Measurements from ENCODE around the gene PADI1. TPM values are rescaled to one million over a fixed set of nuclear protein-coding genes. Genes with fewer than 3 reads are reported as not detected.

PADI1 gene
- total and polyA plus RNA-seq, 7 donors = not detected

DNA sequence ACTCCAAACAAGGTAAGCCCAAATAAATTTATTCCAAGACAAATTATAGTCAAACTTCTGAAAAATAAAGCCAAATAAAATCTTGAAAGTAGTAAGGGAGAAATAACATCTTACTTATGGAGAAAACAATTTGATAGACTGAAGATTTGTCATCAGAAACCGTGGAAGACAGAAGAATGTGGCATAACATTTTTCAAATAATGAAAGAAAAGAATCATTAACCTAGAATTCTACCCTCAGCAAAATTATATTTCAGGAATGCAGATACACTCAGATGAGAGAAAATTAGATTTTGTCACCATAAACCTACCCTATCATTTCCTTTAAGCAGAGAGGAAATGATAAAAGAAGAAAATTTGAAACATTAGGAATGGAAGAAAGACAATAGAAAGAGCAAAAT lies 27.3 kb upstream of the PADI1 start:
- 41 to 49% (median 45%) methylated on average over 1 of the region's 1 CpG for WGBS, 3 donors
- DNase-seq (no peak), ATAC-seq (no peak)
- H3K27me3 ChIP-seq (ENCODE audit: insufficient read depth in 3 of 3, low read length in 2 of 3) = peaks cover 0 to 15% (median 0%) of the 10 kb centered on the region in 3 donors
- intact Hi-C loops (cut with DNase I) = no loop called here
- no peak overlapping the region for H3K4me3 ChIP-seq
- H3K9me3 ChIP-seq = no peaks in the 10 kb centered on the region
- no peaks in the 10 kb centered on the region for H3K4me1 ChIP-seq
- H3K27ac ChIP-seq = no peak overlapping the region
- TF ChIP-seq, protein P1, sequence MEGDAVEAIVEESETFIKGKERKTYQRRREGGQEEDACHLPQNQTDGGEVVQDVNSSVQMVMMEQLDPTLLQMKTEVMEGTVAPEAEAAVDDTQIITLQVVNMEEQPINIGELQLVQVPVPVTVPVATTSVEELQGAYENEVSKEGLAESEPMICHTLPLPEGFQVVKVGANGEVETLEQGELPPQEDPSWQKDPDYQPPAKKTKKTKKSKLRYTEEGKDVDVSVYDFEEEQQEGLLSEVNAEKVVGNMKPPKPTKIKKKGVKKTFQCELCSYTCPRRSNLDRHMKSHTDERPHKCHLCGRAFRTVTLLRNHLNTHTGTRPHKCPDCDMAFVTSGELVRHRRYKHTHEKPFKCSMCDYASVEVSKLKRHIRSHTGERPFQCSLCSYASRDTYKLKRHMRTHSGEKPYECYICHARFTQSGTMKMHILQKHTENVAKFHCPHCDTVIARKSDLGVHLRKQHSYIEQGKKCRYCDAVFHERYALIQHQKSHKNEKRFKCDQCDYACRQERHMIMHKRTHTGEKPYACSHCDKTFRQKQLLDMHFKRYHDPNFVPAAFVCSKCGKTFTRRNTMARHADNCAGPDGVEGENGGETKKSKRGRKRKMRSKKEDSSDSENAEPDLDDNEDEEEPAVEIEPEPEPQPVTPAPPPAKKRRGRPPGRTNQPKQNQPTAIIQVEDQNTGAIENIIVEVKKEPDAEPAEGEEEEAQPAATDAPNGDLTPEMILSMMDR (IDR thresholded peaks at IDR 0.05) = no peak
- H3K36me3 ChIP-seq (ENCODE audit: insufficient read depth in 1 of 2, low read depth in 1 of 2) = no peaks in the 10 kb centered on the region

DNA sequence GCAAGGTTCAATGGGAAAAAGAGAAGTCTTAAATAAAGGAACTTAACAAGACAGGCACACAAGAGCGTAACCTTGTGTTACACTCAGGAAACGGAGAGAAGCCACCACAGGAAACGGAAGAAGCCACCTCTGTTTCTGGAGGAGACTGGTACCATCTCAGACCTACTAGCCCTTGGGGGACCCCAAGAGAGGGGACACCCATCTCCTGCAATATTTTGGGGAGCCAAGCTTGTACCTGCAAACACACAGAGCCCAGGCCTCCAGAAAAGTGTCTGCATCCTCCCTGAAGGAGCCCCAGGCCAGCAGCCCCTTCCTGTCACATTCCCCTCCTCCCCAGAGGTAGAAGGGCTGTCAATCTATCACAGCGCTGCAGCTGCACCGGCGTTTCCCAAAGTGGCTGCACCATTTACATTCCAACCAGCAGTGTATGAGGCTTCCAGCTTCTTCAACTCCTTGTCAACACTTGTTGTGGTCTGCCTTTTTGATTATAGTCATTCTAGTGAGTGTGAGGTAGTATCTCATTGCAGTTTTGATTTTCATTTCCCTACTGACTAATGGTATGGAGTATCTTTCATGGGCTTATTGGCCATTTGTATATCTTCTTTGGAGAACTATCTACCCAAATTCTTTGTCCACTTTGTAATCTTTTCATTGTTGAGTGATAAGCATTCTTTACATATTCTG lies 23.0 kb upstream of the PADI1 start:
- Histone ChIP-seq H3K4me1 (no peaks in the 10 kb centered on the region), H3K4me3 (no peak overlapping the region), H3K27ac (no peak overlapping the region), H3K27me3 (ENCODE audit: insufficient read depth in 3 of 3, low read length in 2 of 3) (peaks cover 0 to 30% (median 0%) of the 10 kb centered on the region in 3 donors), H3K36me3 (ENCODE audit: insufficient read depth in 1 of 2, low read depth in 1 of 2) (no peaks in the 10 kb centered on the region), H3K9me3 (no peaks in the 10 kb centered on the region)
- intact Hi-C loops (cut with DNase I) = no loop called here
- DNase-seq = no peak
- TF ChIP-seq, protein P1 (IDR thresholded peaks at IDR 0.05) = no peak
- no peak for ATAC-seq
- WGBS, 3 donors = 28 to 40% (median 30%) methylated on average over 6 of the region's 6 CpGs

DNA sequence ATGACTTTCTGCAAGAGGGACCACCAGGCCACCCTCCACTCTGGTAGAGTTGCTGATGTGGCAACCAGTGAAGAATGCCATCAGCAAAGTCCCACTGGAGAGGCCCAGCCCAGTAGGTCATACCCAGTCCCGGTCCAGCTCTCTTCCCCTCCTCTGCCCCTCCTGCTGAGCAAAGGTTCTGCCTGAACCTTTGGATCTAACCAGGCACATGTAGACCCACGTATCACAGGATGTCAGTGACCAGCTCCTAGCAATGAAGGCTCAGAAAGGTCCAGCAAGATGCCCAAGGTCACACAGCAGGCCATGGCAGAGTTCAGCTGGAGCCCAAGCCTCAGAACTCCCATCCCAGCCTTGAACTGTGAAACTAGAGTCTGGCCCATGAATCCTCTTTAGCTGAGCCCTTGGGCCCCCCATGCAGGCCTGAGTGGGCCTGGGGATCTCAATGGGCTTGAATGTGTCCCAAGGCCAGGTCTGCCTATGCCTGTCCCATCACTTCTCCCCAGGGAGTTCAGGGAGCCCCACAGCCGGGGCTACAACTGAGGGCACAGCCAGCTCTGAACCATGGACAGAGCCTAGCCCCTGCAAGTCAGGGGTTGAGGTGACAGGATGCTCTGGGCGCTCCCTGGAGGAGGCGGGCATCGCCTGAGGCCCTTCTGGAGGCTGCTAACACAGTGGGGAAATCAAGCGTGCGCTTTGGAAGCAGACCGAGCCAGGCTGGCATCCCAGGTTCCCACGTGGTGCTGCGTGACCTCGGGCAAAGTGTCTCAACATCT lies 21.4 kb upstream of the PADI1 start:
- no peak for ATAC-seq
- intact Hi-C loops (cut with DNase I) = no loop called here
- peaks cover 0 to 30% (median 0%) of the 10 kb centered on the region in 3 donors for H3K27me3 ChIP-seq (ENCODE audit: insufficient read depth in 3 of 3, low read length in 2 of 3)

DNA sequence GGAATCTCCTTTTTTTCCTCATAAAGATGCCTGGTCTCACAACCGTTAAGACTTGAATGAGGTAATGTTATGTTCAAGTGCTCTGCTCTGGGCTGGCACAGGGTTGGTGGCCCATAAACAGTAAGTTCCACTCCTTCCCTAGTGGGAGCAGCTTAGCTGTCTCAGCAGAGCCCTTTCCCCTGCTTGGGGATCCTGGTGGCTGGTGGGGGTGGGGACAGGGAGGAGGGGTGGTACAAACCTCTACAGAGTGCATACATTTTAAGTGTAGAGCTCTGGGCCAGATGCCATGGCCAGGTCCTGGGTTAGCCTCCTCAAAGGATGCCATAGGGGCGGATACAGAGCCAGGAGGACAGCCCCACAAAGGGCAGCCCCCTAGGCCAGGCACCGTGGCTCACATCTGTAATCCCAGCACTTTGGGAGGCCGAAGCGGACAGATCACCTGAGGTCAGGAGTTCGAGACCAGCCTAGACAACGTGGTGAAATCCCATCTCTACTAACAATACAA lies 20.7 kb upstream of the PADI1 start:
- Histone ChIP-seq H3K9me3 (no peaks in the 10 kb centered on the region), H3K27ac (no peak overlapping the region), H3K27me3 (ENCODE audit: insufficient read depth in 3 of 3, low read length in 2 of 3) (peaks cover 0 to 30% (median 0%) of the 10 kb centered on the region in 3 donors), H3K4me3 (no peak overlapping the region), H3K4me1 (no peaks in the 10 kb centered on the region), H3K36me3 (ENCODE audit: insufficient read depth in 1 of 2, low read depth in 1 of 2) (no peaks in the 10 kb centered on the region)
- intact Hi-C loops (cut with DNase I) = no loop called here
- 73 to 83% (median 74%) methylated on average over 7 of the region's 7 CpGs for WGBS, 3 donors
- ATAC-seq = no peak
- DNase-seq = no peak
- TF ChIP-seq, protein P1 (IDR thresholded peaks at IDR 0.05) = no peak

More for the DNA sequence above, 21.4 kb upstream of the PADI1 start:
- no peaks in the 10 kb centered on the region for H3K36me3 ChIP-seq (ENCODE audit: insufficient read depth in 1 of 2, low read depth in 1 of 2)
- no peak overlapping the region for H3K27ac ChIP-seq
- TF ChIP-seq, protein P1 (IDR thresholded peaks at IDR 0.05) = no peak
- DNase-seq = no peak
- no peaks in the 10 kb centered on the region for H3K9me3 ChIP-seq
- H3K4me1 ChIP-seq = no peaks in the 10 kb centered on the region
- no peak overlapping the region for H3K4me3 ChIP-seq
- WGBS, 3 donors = 65 to 75% (median 70%) methylated on average over 12 of the region's 12 CpGs
